Thymus (tissue), 14 donors: ENCODE data around the gene SSU72. TPM values are rescaled to one million over a fixed set of nuclear protein-coding genes. Genes with fewer than 3 reads are reported as not detected.

Source experiments
- DNase-seq, 9 donors: peaks; one replicate each; pipeline ENCODE4 v3.0.0-alpha.2; 2013; ENCODE audit warnings: low spot score in 9 of 9, low read depth in 6 of 9, missing footprints in 1 of 9
- H3K27ac ChIP-seq, 2 donors: one replicate each; pipeline ENCODE4 v1.5.1; 2013; ENCODE audit warnings: control low read depth in 1 of 2, low read depth in 1 of 2, low read length in 1 of 2, mild to moderate bottlenecking in 1 of 2, moderate library complexity in 1 of 2
- H3K27me3 ChIP-seq, 2 donors: one replicate each; pipeline ENCODE4 v1.5.1; 2013; ENCODE audit warnings: low read length in 1 of 2; ENCODE audit not compliant: control insufficient read depth in 2 of 2, insufficient read depth in 1 of 2
- H3K36me3 ChIP-seq, 2 donors: one replicate each; pipeline ENCODE4 v1.5.1; 2013; ENCODE audit warnings: low read length in 1 of 2, mild to moderate bottlenecking in 1 of 2, moderate library complexity in 1 of 2; ENCODE audit not compliant: control insufficient read depth in 2 of 2, insufficient read depth in 2 of 2
- H3K4me1 ChIP-seq, 2 donors: one replicate each; pipeline ENCODE4 v1.5.1; 2013; ENCODE audit warnings: low read length in 2 of 2; ENCODE audit not compliant: control insufficient read depth in 2 of 2, insufficient read depth in 2 of 2
- H3K4me3 ChIP-seq, 2 donors: one replicate each; pipeline ENCODE4 v1.5.1; 2013; ENCODE audit warnings: low read length in 2 of 2, control low read depth in 1 of 2, mild to moderate bottlenecking in 1 of 2
- H3K9me3 ChIP-seq, 2 donors: one replicate each; pipeline ENCODE4 v1.5.1; 2013; ENCODE audit warnings: low read length in 1 of 2, mild to moderate bottlenecking in 1 of 2; ENCODE audit not compliant: control insufficient read depth in 2 of 2, insufficient read depth in 1 of 2
- WGBS: extraction: QIAGEN DNeasy Blood & Tissue Kit; methylation state at CpG from one replicate; pipeline ENCODE4 v1.1.7; 2013; 5-methylcytosine and 5-hydroxymethylcytosine counted together
- long read RNA-seq, 10 donors: transcript quantifications; one replicate each; lab custom pipeline, GENCODE V29; 2026
- polyA plus RNA-seq: library from polyadenylated mRNA; stranded (reverse); fragments of 200-250 nt; gene quantifications from one replicate; pipeline ENCODE4 v1.2.3, GENCODE V29; 2013
- total RNA-seq: library from RNA; stranded (reverse); fragments of 120-200 nt; gene quantifications from one replicate; pipeline ENCODE4 v1.2.4, GENCODE V29; 2013
- donor health status: healthy.

The SSU72 gene
- total RNA-seq (47.8 TPM), polyA plus RNA-seq (109 TPM)
- long read RNA-seq, donor 1, full-length matches to known transcripts, result 5 of 5 reads
- long read RNA-seq, donor 1, partial matches to known transcripts, result 0 of 5 reads
- long read RNA-seq, donor 1, other reads (novel, unspliced or antisense), result 0 of 5 reads
- long read RNA-seq, donor 2, full-length matches to known transcripts, result 101 of 101 reads
- long read RNA-seq, donor 2, partial matches to known transcripts, result 0 of 101 reads
- long read RNA-seq, donor 2, other reads (novel, unspliced or antisense), result 0 of 101 reads
- long read RNA-seq, donor 3, full-length matches to known transcripts, result 86 of 86 reads
- long read RNA-seq, donor 3, partial matches to known transcripts, result 0 of 86 reads
- long read RNA-seq, donor 3, other reads (novel, unspliced or antisense), result 0 of 86 reads
- long read RNA-seq, donor 4, full-length matches to known transcripts, result 42 of 47 reads
- long read RNA-seq, donor 4, partial matches to known transcripts, result 5 of 47 reads
- long read RNA-seq, donor 4, other reads (novel, unspliced or antisense), result 0 of 47 reads
- long read RNA-seq, donor 5, full-length matches to known transcripts, result 80 of 80 reads
- long read RNA-seq, donor 5, partial matches to known transcripts, result 0 of 80 reads
- long read RNA-seq, donor 5, other reads (novel, unspliced or antisense), result 0 of 80 reads
- long read RNA-seq, donor 6, full-length matches to known transcripts, result 42 of 42 reads
- long read RNA-seq, donor 6, partial matches to known transcripts, result 0 of 42 reads
- long read RNA-seq, donor 6, other reads (novel, unspliced or antisense), result 0 of 42 reads
- long read RNA-seq, donor 7, full-length matches to known transcripts, result 66 of 66 reads
- long read RNA-seq, donor 7, partial matches to known transcripts, result 0 of 66 reads
- long read RNA-seq, donor 7, other reads (novel, unspliced or antisense), result 0 of 66 reads
- long read RNA-seq, donor 8, full-length matches to known transcripts, result 22 of 22 reads
- long read RNA-seq, donor 8, partial matches to known transcripts, result 0 of 22 reads
- long read RNA-seq, donor 8, other reads (novel, unspliced or antisense), result 0 of 22 reads
- long read RNA-seq, donor 9, full-length matches to known transcripts, result 36 of 36 reads
- long read RNA-seq, donor 9, partial matches to known transcripts, result 0 of 36 reads
- long read RNA-seq, donor 9, other reads (novel, unspliced or antisense), result 0 of 36 reads
- long read RNA-seq, donor 10, full-length matches to known transcripts, result 36 of 41 reads
- long read RNA-seq, donor 10, partial matches to known transcripts, result 5 of 41 reads
- long read RNA-seq, donor 10, other reads (novel, unspliced or antisense), result 0 of 41 reads

DNA sequence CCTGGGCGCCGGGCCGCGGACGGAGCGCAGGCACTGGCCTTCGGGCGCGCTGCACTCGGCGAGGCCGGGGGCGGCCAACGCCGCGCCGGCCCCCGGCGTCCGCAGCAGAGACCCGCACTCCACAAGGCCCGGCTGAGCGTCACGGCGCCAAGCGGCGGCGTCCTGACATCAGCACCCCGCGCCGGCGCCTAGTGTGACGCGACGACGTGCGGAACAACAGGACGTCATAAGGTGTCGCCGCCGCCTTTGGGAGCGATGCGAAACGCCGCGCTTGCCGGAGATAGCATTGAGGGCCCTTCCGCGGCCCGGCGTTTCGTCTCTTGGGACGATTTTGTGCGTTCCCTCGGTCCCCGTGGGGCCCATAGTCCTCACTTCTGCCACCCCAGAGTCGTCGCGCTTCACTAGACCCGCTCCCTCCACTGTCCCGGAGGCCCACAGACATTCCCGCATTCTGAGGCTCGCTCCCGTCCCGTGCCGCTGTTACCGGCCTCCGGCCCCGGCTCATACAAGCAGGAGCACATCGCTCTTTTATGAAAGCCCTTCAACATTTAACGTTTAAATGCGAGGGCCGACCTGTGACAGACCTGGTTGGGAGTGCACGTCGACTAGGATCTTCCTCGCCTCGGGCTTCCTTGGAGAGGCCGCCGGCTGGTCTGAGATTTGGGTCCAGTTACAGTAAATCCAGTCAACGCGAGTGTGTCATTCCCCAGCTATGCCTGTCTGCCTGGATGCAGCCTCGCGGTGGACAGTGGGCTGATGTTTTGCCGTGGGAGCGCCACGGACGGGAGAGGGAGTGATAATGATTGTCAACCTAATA lies at the start of gene SSU72:
SSU72 (minus strand) TSS at position 143 of the 817 bp plus-strand sequence. CDS start 306 bp downstream, outside the sequence.
- under 1% methylated on average over 87 of the region's 87 CpGs for WGBS
- H3K27me3 ChIP-seq, result peaks cover 0 to 46% of the 10 kb centered on the region in 2 donors
- DNase-seq, result peak; percentile 76 to 96 (median 88)
- H3K4me1 ChIP-seq, result peaks cover 8 to 22% of the 10 kb centered on the region in 2 donors
- peak within 1 kb of the TSS; percentile 76 to 93 for H3K4me3 ChIP-seq
- no peaks in the 10 kb centered on the region for H3K9me3 ChIP-seq
- peaks cover 4 to 12% of the 10 kb centered on the region in 2 donors for H3K36me3 ChIP-seq
- H3K27ac ChIP-seq, result peak within 1 kb of the TSS; percentile 91 to 98

GRCh38 chr1:1623631-1624442 lies 49.2 kb upstream of the SSU72 start:
- 97% methylated on average over 51 of the region's 51 CpGs for WGBS
- Histone ChIP-seq H3K36me3 (peaks cover 7 to 16% of the 10 kb centered on the region in 2 donors), H3K4me3 (no peak overlapping the region), H3K9me3 (no peaks in the 10 kb centered on the region), H3K27me3 (no peaks in the 10 kb centered on the region), H3K4me1 (peaks cover 0 to 6% of the 10 kb centered on the region in 2 donors), H3K27ac (no peak overlapping the region)
- DNase-seq, result no peak

- no peak overlapping the region for H3K4me3 ChIP-seq
- DNase-seq, result no peak
- no peaks in the 10 kb centered on the region for H3K9me3 ChIP-seq
- H3K36me3 ChIP-seq, result peaks cover 5 to 14% of the 10 kb centered on the region in 2 donors
- no peaks in the 10 kb centered on the region for H3K4me1 ChIP-seq
- no peak overlapping the region for H3K27ac ChIP-seq
- 98% methylated on average over 33 of the region's 33 CpGs for WGBS
- no peaks in the 10 kb centered on the region for H3K27me3 ChIP-seq
Measured at GRCh38 chr1:1623181-1623630, 48.5 kb upstream of the SSU72 start.

DNA sequence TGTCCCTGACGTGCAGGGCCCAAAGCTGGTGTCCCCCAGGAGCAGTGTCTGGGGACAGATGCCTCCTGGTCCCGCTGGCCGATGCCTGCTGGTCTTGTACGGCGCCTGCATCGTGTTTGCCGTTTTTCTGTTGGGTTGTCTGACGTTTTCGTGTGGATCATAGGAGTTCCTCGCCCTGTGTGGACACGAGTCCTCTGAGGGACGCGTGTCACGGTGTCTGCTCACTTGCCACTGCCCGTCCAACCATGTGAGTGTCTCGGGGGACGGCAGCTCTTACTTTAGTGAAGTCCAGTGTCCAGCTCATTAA lies 48.1 kb upstream of the SSU72 start:
- H3K27ac ChIP-seq, result no peak overlapping the region
- no peaks in the 10 kb centered on the region for H3K9me3 ChIP-seq
- H3K36me3 ChIP-seq, result peaks cover under 1 to 12% of the 10 kb centered on the region in 2 donors
- H3K27me3 ChIP-seq, result no peaks in the 10 kb centered on the region
- DNase-seq, result no peak
- H3K4me1 ChIP-seq, result no peaks in the 10 kb centered on the region
- H3K4me3 ChIP-seq, result no peak overlapping the region
- WGBS, result 96% methylated on average over 17 of the region's 17 CpGs

GRCh38 chr1:1622010-1622787 lies 47.5 kb upstream of the SSU72 start:
- DNase-seq, result no peak
- H3K9me3 ChIP-seq, result no peaks in the 10 kb centered on the region
- H3K27me3 ChIP-seq, result no peaks in the 10 kb centered on the region
- no peak overlapping the region for H3K27ac ChIP-seq
- no peaks in the 10 kb centered on the region for H3K4me1 ChIP-seq
- 97% methylated on average over 21 of the region's 21 CpGs for WGBS
- H3K36me3 ChIP-seq, result peaks cover 5 to 8% of the 10 kb centered on the region in 2 donors
- H3K4me3 ChIP-seq, result no peak overlapping the region

DNA sequence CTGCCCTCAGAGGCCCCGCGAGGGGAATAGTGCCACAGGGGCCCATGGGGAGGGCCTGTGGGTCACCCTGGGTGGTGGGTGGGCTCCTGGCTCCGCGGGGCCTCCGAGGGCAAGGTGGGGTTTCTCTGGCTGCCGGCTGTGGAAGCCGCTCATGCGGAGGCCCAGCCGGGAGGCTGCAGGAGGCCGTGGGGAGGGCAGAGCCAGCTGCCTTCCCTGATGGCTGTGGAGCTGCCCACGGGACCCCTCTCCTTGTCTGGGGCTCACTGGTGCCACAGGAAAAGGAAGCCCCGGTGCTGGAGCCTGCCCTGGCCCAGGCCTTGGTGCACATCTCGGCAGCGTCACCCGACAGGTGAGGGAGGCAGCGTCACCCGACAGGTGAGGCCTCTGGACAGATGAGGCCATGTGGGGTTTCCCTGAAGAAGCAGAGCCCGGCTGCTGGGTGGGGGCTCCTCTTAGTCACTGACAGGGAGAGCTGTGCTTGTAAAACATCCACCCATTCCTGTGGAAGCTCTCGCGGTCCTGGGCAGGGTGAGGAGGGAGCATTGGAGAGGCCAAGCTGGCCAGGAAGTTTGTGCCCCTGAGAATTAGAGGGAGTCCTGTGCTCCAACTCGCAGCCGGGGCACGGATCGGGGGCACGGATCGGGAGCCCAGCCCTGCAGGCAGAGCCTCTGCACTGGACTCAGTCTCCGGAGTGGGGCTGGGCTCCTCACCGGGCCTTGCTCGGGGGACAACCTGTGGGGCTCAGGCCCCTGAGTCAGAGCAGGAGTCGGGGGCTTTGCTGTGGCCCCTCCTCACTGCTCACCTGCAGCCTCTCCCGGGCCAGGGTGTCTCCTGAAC lies 46.7 kb upstream of the SSU72 start:
- H3K36me3 ChIP-seq, result peaks cover 4 to 6% of the 10 kb centered on the region in 2 donors
- WGBS, result 95% methylated on average over 31 of the region's 31 CpGs
- DNase-seq, result no peak
- H3K9me3 ChIP-seq, result no peaks in the 10 kb centered on the region
- peaks cover 6 to 8% of the 10 kb centered on the region in 2 donors for H3K4me1 ChIP-seq
- H3K4me3 ChIP-seq, result no peak overlapping the region
- no peak overlapping the region for H3K27ac ChIP-seq
- no peaks in the 10 kb centered on the region for H3K27me3 ChIP-seq
